Activated naive CD4-positive, alpha-beta T cell treated with anti-CD3 and anti-CD28 coated beads for 36 hours (primary cell): Measurements from ENCODE around the gene DEPDC5. TPM values are rescaled to one million over a fixed set of nuclear protein-coding genes. Genes with fewer than 3 reads are reported as not detected.
"Not testable (repeated sequence)": the region's sequence is repeated elsewhere in the genome, so short reads cannot be mapped to it uniquely, and the experiment has no call there.

Experiments
- CTCF ChIA-PET: fragments of 350-600 bp; sonication (Branson Sonifier 250); formaldehyde crosslinking; loops from one replicate; lab custom pipeline; 2021; ENCODE audit warnings: antibody characterized with exemption; lab: Charles Lee
- DNase-seq: peaks from one replicate; pipeline ENCODE4 v3.0.0-alpha.2; 2020
- H3K27ac Mint-ChIP-seq: one replicate; pipeline ENCODE4 v1.8.0; 2021; ENCODE audit warnings: mild to moderate bottlenecking, mixed read lengths
- H3K27me3 Mint-ChIP-seq: one replicate; pipeline ENCODE4 v1.8.0; 2021; ENCODE audit warnings: low read depth, mixed read lengths
- H3K36me3 Mint-ChIP-seq: one replicate; pipeline ENCODE4 v1.8.0; 2021; ENCODE audit warnings: low read depth, mixed read lengths
- H3K4me1 Mint-ChIP-seq: one replicate; pipeline ENCODE4 v1.8.0; 2021; ENCODE audit warnings: low read depth, mixed read lengths
- H3K4me3 Mint-ChIP-seq: one replicate; pipeline ENCODE4 v1.8.0; 2021; ENCODE audit warnings: mild to moderate bottlenecking, moderate library complexity, mixed read lengths
- H3K9me3 Mint-ChIP-seq: one replicate; pipeline ENCODE4 v1.8.0; 2021; ENCODE audit warnings: mixed read lengths
- intact Hi-C: fragments of 100-400 bp; cut with micrococcal nuclease; formaldehyde crosslinking; loops from one replicate; pipeline ENCODE4 v1.15.1; 2023
- total RNA-seq, 2 experiments: library from RNA; stranded (reverse); gene quantifications; one replicate each; pipeline ENCODE4 v1.2.3, GENCODE V29; 2021

DEPDC5 gene
- total RNA-seq, 2 experiments from 2014 or later = 23.6 TPM

- Mint-ChIP-seq H3K4me3 (no peak overlapping the region), H3K36me3 (peaks cover 8% of the 10 kb centered on the region), H3K9me3 (no peaks in the 10 kb centered on the region), H3K4me1 (no peaks in the 10 kb centered on the region), H3K27ac (no peak overlapping the region), H3K27me3 (no peaks in the 10 kb centered on the region)
- no peak for DNase-seq
- CTCF ChIA-PET = interaction anchor here (0.6 kb wide), 1 partner anchor 191 kb away, joined by 3 read pairs; no protein-coding TSS in a partner anchor
- intact Hi-C loops = no loop called here
These were observed 36.4 kb downstream of the DEPDC5 start for GRCh38 chr22:31790240-31790639.

- CTCF ChIA-PET = interaction anchor here (0.6 kb wide), 1 partner anchor 17 kb away, joined by 3 read pairs; no protein-coding TSS in a partner anchor
- H3K27me3 Mint-ChIP-seq, DNase-seq, H3K4me3 Mint-ChIP-seq, intact Hi-C loops, H3K9me3 Mint-ChIP-seq, H3K27ac Mint-ChIP-seq, H3K4me1 Mint-ChIP-seq: not testable (repeated sequence)
- peaks cover 30% of the 10 kb centered on the region for H3K36me3 Mint-ChIP-seq
These were observed 45.5 kb downstream of the DEPDC5 start for GRCh38 chr22:31799358-31799757.

- CTCF ChIA-PET = interaction anchor here (0.6 to 0.7 kb wide), 2 partner anchors 38 to 258 kb away, joined by 3 read pairs; no protein-coding TSS in a partner anchor
- Mint-ChIP-seq H3K4me1 (no peaks in the 10 kb centered on the region), H3K4me3 (no peak overlapping the region), H3K36me3 (peaks cover 34% of the 10 kb centered on the region), H3K9me3 (no peaks in the 10 kb centered on the region), H3K27ac (no peak overlapping the region), H3K27me3 (no peaks in the 10 kb centered on the region)
- intact Hi-C loops = no loop called here
- no peak for DNase-seq
These were observed 46.2 kb downstream of the DEPDC5 start for GRCh38 chr22:31800065-31800464.

- intact Hi-C loops, H3K27ac Mint-ChIP-seq, DNase-seq, H3K27me3 Mint-ChIP-seq, H3K4me1 Mint-ChIP-seq, H3K4me3 Mint-ChIP-seq, H3K9me3 Mint-ChIP-seq: not testable (repeated sequence)
- peaks cover 36% of the 10 kb centered on the region for H3K36me3 Mint-ChIP-seq
- CTCF ChIA-PET = interaction anchor here (0.6 kb wide), 1 partner anchor 259 kb away, joined by 3 read pairs; no protein-coding TSS in a partner anchor
These were observed 47.0 kb downstream of the DEPDC5 start for GRCh38 chr22:31800861-31801260.

GRCh38 chr22:31802575-31802974, 48.8 kb downstream of the DEPDC5 start:
- CTCF ChIA-PET = interaction anchor here (0.5 kb wide), 1 partner anchor 31 kb away, joined by 4 read pairs; no protein-coding TSS in a partner anchor
- no peak overlapping the region for H3K27ac Mint-ChIP-seq
- no peaks in the 10 kb centered on the region for H3K9me3 Mint-ChIP-seq
- no peak overlapping the region for H3K4me3 Mint-ChIP-seq
- no peak for DNase-seq
- peaks cover 34% of the 10 kb centered on the region for H3K36me3 Mint-ChIP-seq
- H3K27me3 Mint-ChIP-seq = no peaks in the 10 kb centered on the region
- no peaks in the 10 kb centered on the region for H3K4me1 Mint-ChIP-seq
- intact Hi-C loops = no loop called here

GRCh38 chr22:31806751-31807150, 52.9 kb downstream of the DEPDC5 start:
- no peak for DNase-seq
- no peaks in the 10 kb centered on the region for H3K4me1 Mint-ChIP-seq
- no peak overlapping the region for H3K27ac Mint-ChIP-seq
- no peak overlapping the region for H3K4me3 Mint-ChIP-seq
- intact Hi-C loops = no loop called here
- peaks cover 48% of the 10 kb centered on the region for H3K36me3 Mint-ChIP-seq
- H3K27me3 Mint-ChIP-seq = no peaks in the 10 kb centered on the region
- no peaks in the 10 kb centered on the region for H3K9me3 Mint-ChIP-seq
- CTCF ChIA-PET = no interaction called here

- peaks cover 47% of the 10 kb centered on the region for H3K36me3 Mint-ChIP-seq
- intact Hi-C loops = no loop called here
- H3K27me3 Mint-ChIP-seq = no peaks in the 10 kb centered on the region
- CTCF ChIA-PET = interaction anchor here (0.6 to 0.9 kb wide), 4 partner anchors 110 to 1931 kb away, joined by 3 to 6 read pairs (median 4); no protein-coding TSS in a partner anchor
- no peak for DNase-seq
- H3K4me3 Mint-ChIP-seq = no peak overlapping the region
- peaks cover 2% of the 10 kb centered on the region for H3K4me1 Mint-ChIP-seq
- no peak overlapping the region for H3K27ac Mint-ChIP-seq
- H3K9me3 Mint-ChIP-seq = no peaks in the 10 kb centered on the region
These were observed 59.3 kb downstream of the DEPDC5 start for GRCh38 chr22:31812977-31813605.

- H3K9me3 Mint-ChIP-seq, intact Hi-C loops, H3K4me3 Mint-ChIP-seq, H3K27me3 Mint-ChIP-seq, DNase-seq, H3K27ac Mint-ChIP-seq: not testable (repeated sequence)
- CTCF ChIA-PET = interaction anchor here (0.6 kb wide), 1 partner anchor 652 kb away, joined by 3 read pairs; no protein-coding TSS in a partner anchor
- Mint-ChIP-seq H3K4me1 (peaks cover 10% of the 10 kb centered on the region), H3K36me3 (peaks cover 54% of the 10 kb centered on the region)
These were observed 60.1 kb downstream of the DEPDC5 start for GRCh38 chr22:31813898-31814297.

- Mint-ChIP-seq H3K27ac (no peak overlapping the region), H3K4me3 (no peak overlapping the region), H3K9me3 (no peaks in the 10 kb centered on the region), H3K4me1 (peaks cover 11% of the 10 kb centered on the region), H3K36me3 (peaks cover 61% of the 10 kb centered on the region), H3K27me3 (no peaks in the 10 kb centered on the region)
- CTCF ChIA-PET = interaction anchor here (0.6 kb wide), 1 partner anchor 26 kb away, joined by 3 read pairs; no protein-coding TSS in a partner anchor
- intact Hi-C loops = no loop called here
- no peak for DNase-seq
These were observed 61.1 kb downstream of the DEPDC5 start for GRCh38 chr22:31814942-31815341.

GRCh38 chr22:31815383-31815814, 61.6 kb downstream of the DEPDC5 start:
- intact Hi-C loops, H3K4me3 Mint-ChIP-seq, H3K27me3 Mint-ChIP-seq, H3K27ac Mint-ChIP-seq, DNase-seq, H3K9me3 Mint-ChIP-seq: not testable (repeated sequence)
- Mint-ChIP-seq H3K36me3 (peaks cover 58% of the 10 kb centered on the region), H3K4me1 (peaks cover 11% of the 10 kb centered on the region)
- CTCF ChIA-PET = interaction anchor here (0.6 kb wide), 1 partner anchor 25 kb away, joined by 3 read pairs; no protein-coding TSS in a partner anchor

- H3K27ac Mint-ChIP-seq = no peak overlapping the region
- no peak overlapping the region for H3K4me3 Mint-ChIP-seq
- DNase-seq = no peak
- H3K27me3 Mint-ChIP-seq = no peaks in the 10 kb centered on the region
- intact Hi-C loops = no loop called here
- no peaks in the 10 kb centered on the region for H3K9me3 Mint-ChIP-seq
- CTCF ChIA-PET = interaction anchor here (0.5 kb wide), 1 partner anchor 62 kb away, joined by 6 read pairs; no protein-coding TSS in a partner anchor
- peaks cover 11% of the 10 kb centered on the region for H3K4me1 Mint-ChIP-seq
- peaks cover 53% of the 10 kb centered on the region for H3K36me3 Mint-ChIP-seq
These were observed 62.9 kb downstream of the DEPDC5 start for GRCh38 chr22:31816750-31817149.

GRCh38 chr22:31818481-31819392, 64.9 kb downstream of the DEPDC5 start:
- peaks cover 60% of the 10 kb centered on the region for H3K36me3 Mint-ChIP-seq
- intact Hi-C loops = no loop called here
- DNase-seq = peak; percentile 34
- H3K9me3 Mint-ChIP-seq = no peaks in the 10 kb centered on the region
- peaks cover 11% of the 10 kb centered on the region for H3K4me1 Mint-ChIP-seq
- peak overlapping the region; percentile 6 for H3K27ac Mint-ChIP-seq
- no peak overlapping the region for H3K4me3 Mint-ChIP-seq
- H3K27me3 Mint-ChIP-seq = no peaks in the 10 kb centered on the region
- CTCF ChIA-PET = no interaction called here
